Adrenal gland (tissue), 5 donors: Measurements from ENCODE around the gene FOXE3.

Source experiments
- CTCF ChIP-seq, 6 experiments: fragments of 450-650 bp in 4 of 6; fragments of 200-600 bp in 2 of 6; sonication (generic) in 1 of 6; IDR thresholded peaks; 1 replicate in 5 of 6; 2 replicates in 1 of 6; pipeline versions ENCODE4 v1.5.1 to v1.8.0; 2016 to 2021; ENCODE audit warnings: antibody characterized with exemption in 6 of 6, mild to moderate bottlenecking in 2 of 6, moderate library complexity in 1 of 6
- POLR2A ChIP-seq, 2 donors: fragments of 450-650 bp; IDR thresholded peaks; one replicate each; pipeline ENCODE4 v1.6.1; 2017; ENCODE audit warnings: antibody characterized with exemption in 2 of 2, mild to moderate bottlenecking in 2 of 2, moderate library complexity in 1 of 2
- donor health status: DM: no; HTN: no; CAD: no.

GRCh38 chr1:47415728-47416318 is at the start of gene FOXE3:
- no peak for TF ChIP-seq CTCF (IDR thresholded peaks at IDR 0.05)
- no peak for TF ChIP-seq POLR2A (IDR thresholded peaks at IDR 0.05)
